HepG2 (cell line): Measurements from ENCODE around the gene LST1. TPM values are rescaled to one million over a fixed set of nuclear protein-coding genes. Genes with fewer than 3 reads are reported as not detected.

ENCODE experiments used
- KDM4B ChIP-seq: sonication (generic); formaldehyde crosslinking; IDR thresholded peaks from 2 replicates; pipeline ENCODE4 v1.4.0; 2020; ENCODE audit warnings: missing genetic modification reagents
- KLF12 ChIP-seq: sonication (generic); formaldehyde crosslinking; IDR thresholded peaks from 2 replicates; pipeline ENCODE4 v1.4.0; 2020; ENCODE audit warnings: missing genetic modification reagents, borderline replicate concordance
- KLF9 ChIP-seq: IDR thresholded peaks from 2 replicates; pipeline ENCODE4 v1.6.1; 2016; ENCODE audit warnings: low read depth
- MBD4 ChIP-seq: IDR thresholded peaks from 2 replicates; pipeline ENCODE4 v1.6.1; 2012; ENCODE audit warnings: low read length, inconsistent platforms, borderline replicate concordance
- NFIB ChIP-seq: sonication (generic); formaldehyde crosslinking; IDR thresholded peaks from 2 replicates; pipeline ENCODE4 v1.9.0; 2021; ENCODE audit warnings: missing genetic modification reagents, mild to moderate bottlenecking, borderline replicate concordance
- NR2C2 ChIP-seq: sonication (generic); formaldehyde crosslinking; IDR thresholded peaks from 2 replicates; pipeline ENCODE4 v1.4.0; 2020; ENCODE audit warnings: missing genetic modification reagents, mild to moderate bottlenecking, moderate library complexity, borderline replicate concordance
- PCBP1 ChIP-seq: fragments of 200-400 bp; formaldehyde crosslinking; IDR thresholded peaks from 2 replicates; pipeline ENCODE4 v1.6.1; 2017; ENCODE audit warnings: mild to moderate bottlenecking, low read depth, low read length, borderline replicate concordance
- RARG ChIP-seq: sonication (generic); formaldehyde crosslinking; IDR thresholded peaks from 2 replicates; pipeline ENCODE4 v1.4.0; 2020; ENCODE audit warnings: low read depth, mild to moderate bottlenecking, missing genetic modification reagents
- SATB2 ChIP-seq: sonication (generic); formaldehyde crosslinking; IDR thresholded peaks from 2 replicates; pipeline ENCODE4 v1.5.0; 2020; ENCODE audit warnings: missing genetic modification reagents
- SYNCRIP ChIP-seq: fragments of 200-400 bp; formaldehyde crosslinking; IDR thresholded peaks from 2 replicates; pipeline ENCODE4 v1.6.1; 2018; ENCODE audit warnings: mild to moderate bottlenecking, low read depth, low read length; ENCODE audit not compliant: insufficient read depth
- TP53 ChIP-seq: sonication (generic); formaldehyde crosslinking; conservative IDR thresholded peaks from 2 replicates; pipeline ENCODE4 v1.4.0; 2020; ENCODE audit warnings: missing genetic modification reagents
- ZFP36L1 ChIP-seq: sonication (generic); formaldehyde crosslinking; IDR thresholded peaks from 2 replicates; pipeline ENCODE4 v1.8.0; 2022; ENCODE audit warnings: mild to moderate bottlenecking, missing genetic modification reagents, moderate library complexity
- ZNF224 ChIP-seq: sonication (generic); formaldehyde crosslinking; IDR thresholded peaks from 2 replicates; pipeline ENCODE4 v1.5.0; 2020; ENCODE audit warnings: mild to moderate bottlenecking, missing genetic modification reagents
- ZNF263 ChIP-seq: sonication (generic); formaldehyde crosslinking; IDR thresholded peaks from 2 replicates; pipeline ENCODE4 v1.4.0; 2020; ENCODE audit warnings: missing genetic modification reagents
- ZNF350 ChIP-seq: sonication (generic); formaldehyde crosslinking; IDR thresholded peaks from 2 replicates; pipeline ENCODE4 v1.4.0; 2020; ENCODE audit warnings: mild to moderate bottlenecking, low read depth, missing genetic modification reagents, borderline replicate concordance
- ZNF431 ChIP-seq: sonication (generic); formaldehyde crosslinking; IDR thresholded peaks from 2 replicates; pipeline ENCODE4 v1.9.0; 2022; ENCODE audit warnings: missing genetic modification reagents, low read depth, mild to moderate bottlenecking, borderline replicate concordance
- ZNF496 ChIP-seq: sonication (generic); formaldehyde crosslinking; IDR thresholded peaks from 2 replicates; pipeline ENCODE4 v1.8.1; 2023; ENCODE audit warnings: mild to moderate bottlenecking, moderate library complexity, missing genetic modification reagents; ENCODE audit not compliant: insufficient replicate concordance
- ZNF550 ChIP-seq: sonication (generic); formaldehyde crosslinking; IDR thresholded peaks from 2 replicates; pipeline ENCODE4 v1.4.0; 2020; ENCODE audit warnings: mild to moderate bottlenecking, missing genetic modification reagents, borderline replicate concordance
- ZNF720 ChIP-seq: sonication (generic); formaldehyde crosslinking; IDR thresholded peaks from 2 replicates; pipeline ENCODE4 v1.4.0; 2020; ENCODE audit warnings: missing genetic modification reagents
- polyA plus RNA-seq, 8 experiments: library from polyadenylated mRNA; depleted of rRNA in 3 of 8; stranded (reverse) in 7 of 8; unstranded in 1 of 8; fragments of >200 nt; fragmentation: Illumina TruSeq in 4 of 8; extraction: Trizol in 4 of 8; gene quantifications; 2 replicates each; pipeline versions ENCODE4 v1.2.1 to v1.2.3, GENCODE V29; 2011 to 2016; ENCODE audit warnings: low read depth in 4 of 8, missing spikeins in 1 of 8, mixed read lengths in 1 of 8; ENCODE audit not compliant: insufficient read depth in 1 of 8
- total RNA-seq, 5 experiments: library from RNA; depleted of rRNA; stranded (reverse); fragments of >200 nt; fragmentation: Illumina TruSeq; extraction: Trizol; gene quantifications; 2 replicates each; pipeline ENCODE4 v1.2.3, GENCODE V29; 2016; ENCODE audit warnings: low read depth in 1 of 5
- TF ChIP-seq, protein P1 (sequence below): sonication (generic); formaldehyde crosslinking; IDR thresholded peaks from 2 replicates; pipeline ENCODE4 v1.5.1; 2020; ENCODE audit warnings: missing genetic modification reagents, mild to moderate bottlenecking, borderline replicate concordance
- TF ChIP-seq, protein P2 (sequence below): sonication (generic); formaldehyde crosslinking; IDR thresholded peaks from 2 replicates; pipeline ENCODE4 v1.8.1; 2023; ENCODE audit warnings: mild to moderate bottlenecking, missing genetic modification reagents
- TF ChIP-seq, protein P3 (sequence below): sonication (generic); formaldehyde crosslinking; conservative IDR thresholded peaks from 2 replicates; pipeline ENCODE4 v1.8.0; 2022; ENCODE audit warnings: missing genetic modification reagents
- TF ChIP-seq, protein P4 (sequence below): sonication (generic); formaldehyde crosslinking; IDR thresholded peaks from 2 replicates; pipeline ENCODE4 v1.5.1; 2020; ENCODE audit warnings: mild to moderate bottlenecking, moderate library complexity, missing genetic modification reagents

Gene LST1
- total and polyA plus RNA-seq, 2 of the 13 experiments (the other 11 are each of a cell fraction or from before 2014, with no cell fraction given), result not detected

DNA sequence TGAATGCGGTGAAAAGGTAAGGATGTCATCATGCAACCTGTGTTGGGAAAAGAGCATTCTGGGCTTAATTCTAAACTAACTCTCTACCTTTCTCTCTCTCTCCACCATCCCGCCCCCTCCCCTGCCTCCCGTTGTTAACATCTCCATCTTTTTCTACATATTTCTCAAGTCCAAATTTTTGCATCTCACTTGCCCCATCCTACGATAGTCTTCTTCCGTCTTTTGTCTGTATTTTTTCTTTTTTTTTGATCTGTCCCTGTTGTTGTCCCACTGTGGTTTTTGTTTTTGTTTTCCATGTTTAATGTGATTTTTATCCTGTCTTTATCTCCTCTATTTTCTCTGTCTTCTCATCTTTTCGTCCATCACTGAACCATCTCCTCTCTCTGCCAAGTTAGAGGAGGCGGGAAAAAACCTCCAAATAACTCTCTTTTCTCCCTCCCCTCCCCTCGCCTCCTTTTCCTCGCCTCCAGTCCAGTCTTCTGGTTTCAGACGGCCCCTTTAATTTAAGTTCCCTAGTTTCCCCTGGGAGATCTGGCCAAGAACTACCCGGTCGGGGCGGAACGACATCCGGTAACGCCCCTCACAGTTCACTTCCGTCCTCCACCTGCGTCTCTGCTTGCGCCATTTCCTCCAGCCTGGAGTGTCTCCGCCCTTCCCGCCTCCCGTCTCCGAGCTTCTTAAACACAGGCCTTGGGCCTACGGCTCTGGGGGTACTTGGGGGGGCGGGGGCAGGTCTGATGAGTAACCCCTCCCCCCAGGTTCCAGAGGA, 38.9 kb upstream of the LST1 start, which contains the start of gene NFKBIL1 (continued):
- TF ChIP-seq, protein P1, sequence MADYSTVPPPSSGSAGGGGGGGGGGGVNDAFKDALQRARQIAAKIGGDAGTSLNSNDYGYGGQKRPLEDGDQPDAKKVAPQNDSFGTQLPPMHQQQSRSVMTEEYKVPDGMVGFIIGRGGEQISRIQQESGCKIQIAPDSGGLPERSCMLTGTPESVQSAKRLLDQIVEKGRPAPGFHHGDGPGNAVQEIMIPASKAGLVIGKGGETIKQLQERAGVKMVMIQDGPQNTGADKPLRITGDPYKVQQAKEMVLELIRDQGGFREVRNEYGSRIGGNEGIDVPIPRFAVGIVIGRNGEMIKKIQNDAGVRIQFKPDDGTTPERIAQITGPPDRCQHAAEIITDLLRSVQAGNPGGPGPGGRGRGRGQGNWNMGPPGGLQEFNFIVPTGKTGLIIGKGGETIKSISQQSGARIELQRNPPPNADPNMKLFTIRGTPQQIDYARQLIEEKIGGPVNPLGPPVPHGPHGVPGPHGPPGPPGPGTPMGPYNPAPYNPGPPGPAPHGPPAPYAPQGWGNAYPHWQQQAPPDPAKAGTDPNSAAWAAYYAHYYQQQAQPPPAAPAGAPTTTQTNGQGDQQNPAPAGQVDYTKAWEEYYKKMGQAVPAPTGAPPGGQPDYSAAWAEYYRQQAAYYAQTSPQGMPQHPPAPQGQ (CRISPR knock-in tag), result no peak
- TF ChIP-seq ZNF496 (CRISPR knock-in tag), result no peak
- TF ChIP-seq ZNF720 (CRISPR knock-in tag), result no peak
- TF ChIP-seq ZNF224 (CRISPR knock-in tag), result no peak
- TF ChIP-seq NFIB (CRISPR knock-in tag), result no peak
- TF ChIP-seq TP53 (CRISPR knock-in tag), result no peak
- peak; percentile 86 for TF ChIP-seq KDM4B (CRISPR knock-in tag)
- TF ChIP-seq RARG, result no peak; the same call in 1 of the 2 replicates
- TF ChIP-seq ZFP36L1, result no peak
- no peak; the same call in 1 of the 2 replicates for TF ChIP-seq ZNF263 (CRISPR knock-in tag)
- no peak for TF ChIP-seq SATB2 (CRISPR knock-in tag)
- 0 out of 2 replicates have a peak, but pooled peaks have one; percentile 61 for TF ChIP-seq ZNF431 (CRISPR knock-in tag)
- no peak for TF ChIP-seq PCBP1
- TF ChIP-seq, protein P2, sequence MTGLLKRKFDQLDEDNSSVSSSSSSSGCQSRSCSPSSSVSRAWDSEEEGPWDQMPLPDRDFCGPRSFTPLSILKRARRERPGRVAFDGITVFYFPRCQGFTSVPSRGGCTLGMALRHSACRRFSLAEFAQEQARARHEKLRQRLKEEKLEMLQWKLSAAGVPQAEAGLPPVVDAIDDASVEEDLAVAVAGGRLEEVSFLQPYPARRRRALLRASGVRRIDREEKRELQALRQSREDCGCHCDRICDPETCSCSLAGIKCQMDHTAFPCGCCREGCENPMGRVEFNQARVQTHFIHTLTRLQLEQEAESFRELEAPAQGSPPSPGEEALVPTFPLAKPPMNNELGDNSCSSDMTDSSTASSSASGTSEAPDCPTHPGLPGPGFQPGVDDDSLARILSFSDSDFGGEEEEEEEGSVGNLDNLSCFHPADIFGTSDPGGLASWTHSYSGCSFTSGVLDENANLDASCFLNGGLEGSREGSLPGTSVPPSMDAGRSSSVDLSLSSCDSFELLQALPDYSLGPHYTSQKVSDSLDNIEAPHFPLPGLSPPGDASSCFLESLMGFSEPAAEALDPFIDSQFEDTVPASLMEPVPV (CRISPR knock-in tag), result 0 out of 2 replicates have a peak, but pooled peaks have one; percentile 28
- TF ChIP-seq KLF9 (CRISPR knock-in tag), result peak; percentile 58; the same call in 1 of the 2 replicates
- TF ChIP-seq KLF12 (CRISPR knock-in tag), result peak; percentile 98
- TF ChIP-seq ZNF350 (CRISPR knock-in tag), result no peak
- TF ChIP-seq ZNF550, result no peak
- no peak for TF ChIP-seq MBD4
- TF ChIP-seq, protein P3, sequence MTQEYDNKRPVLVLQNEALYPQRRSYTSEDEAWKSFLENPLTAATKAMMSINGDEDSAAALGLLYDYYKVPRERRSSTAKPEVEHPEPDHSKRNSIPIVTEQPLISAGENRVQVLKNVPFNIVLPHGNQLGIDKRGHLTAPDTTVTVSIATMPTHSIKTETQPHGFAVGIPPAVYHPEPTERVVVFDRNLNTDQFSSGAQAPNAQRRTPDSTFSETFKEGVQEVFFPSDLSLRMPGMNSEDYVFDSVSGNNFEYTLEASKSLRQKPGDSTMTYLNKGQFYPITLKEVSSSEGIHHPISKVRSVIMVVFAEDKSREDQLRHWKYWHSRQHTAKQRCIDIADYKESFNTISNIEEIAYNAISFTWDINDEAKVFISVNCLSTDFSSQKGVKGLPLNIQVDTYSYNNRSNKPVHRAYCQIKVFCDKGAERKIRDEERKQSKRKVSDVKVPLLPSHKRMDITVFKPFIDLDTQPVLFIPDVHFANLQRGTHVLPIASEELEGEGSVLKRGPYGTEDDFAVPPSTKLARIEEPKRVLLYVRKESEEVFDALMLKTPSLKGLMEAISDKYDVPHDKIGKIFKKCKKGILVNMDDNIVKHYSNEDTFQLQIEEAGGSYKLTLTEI (CRISPR knock-in tag), result no peak
- no peak for TF ChIP-seq SYNCRIP
- TF ChIP-seq, protein P4, sequence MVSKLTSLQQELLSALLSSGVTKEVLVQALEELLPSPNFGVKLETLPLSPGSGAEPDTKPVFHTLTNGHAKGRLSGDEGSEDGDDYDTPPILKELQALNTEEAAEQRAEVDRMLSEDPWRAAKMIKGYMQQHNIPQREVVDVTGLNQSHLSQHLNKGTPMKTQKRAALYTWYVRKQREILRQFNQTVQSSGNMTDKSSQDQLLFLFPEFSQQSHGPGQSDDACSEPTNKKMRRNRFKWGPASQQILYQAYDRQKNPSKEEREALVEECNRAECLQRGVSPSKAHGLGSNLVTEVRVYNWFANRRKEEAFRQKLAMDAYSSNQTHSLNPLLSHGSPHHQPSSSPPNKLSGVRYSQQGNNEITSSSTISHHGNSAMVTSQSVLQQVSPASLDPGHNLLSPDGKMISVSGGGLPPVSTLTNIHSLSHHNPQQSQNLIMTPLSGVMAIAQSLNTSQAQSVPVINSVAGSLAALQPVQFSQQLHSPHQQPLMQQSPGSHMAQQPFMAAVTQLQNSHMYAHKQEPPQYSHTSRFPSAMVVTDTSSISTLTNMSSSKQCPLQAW (CRISPR knock-in tag), result peak; percentile 71; the same call in 1 of the 2 replicates
- TF ChIP-seq NR2C2 (CRISPR knock-in tag), result peak; percentile 96
